Endothelial cell (in vitro differentiated cells): ENCODE measurements around the gene NFIB. TPM values are rescaled to one million over a fixed set of nuclear protein-coding genes. Genes with fewer than 3 reads are reported as not detected.

Source experiments
- DNase-seq: peaks from one replicate; pipeline ENCODE4 v3.0.0; 2021; ENCODE audit warnings: low spot score
- H3K27ac Mint-ChIP-seq: one replicate; pipeline ENCODE4 v1.8.0; 2021; ENCODE audit warnings: mixed read lengths, inconsistent platforms; ENCODE audit not compliant: unreplicated experiment
- H3K27me3 Mint-ChIP-seq: one replicate; pipeline ENCODE4 v1.8.0; 2021; ENCODE audit warnings: mild to moderate bottlenecking, moderate library complexity, mixed read lengths, inconsistent platforms; ENCODE audit not compliant: unreplicated experiment
- H3K36me3 Mint-ChIP-seq: one replicate; pipeline ENCODE4 v1.8.0; 2021; ENCODE audit warnings: mild to moderate bottlenecking, low read depth, mixed read lengths, inconsistent platforms; ENCODE audit not compliant: unreplicated experiment
- H3K4me1 Mint-ChIP-seq: one replicate; pipeline ENCODE4 v1.8.0; 2021; ENCODE audit warnings: mild to moderate bottlenecking, mixed read lengths, inconsistent platforms; ENCODE audit not compliant: unreplicated experiment
- H3K4me3 Mint-ChIP-seq: one replicate; pipeline ENCODE4 v1.8.0; 2021; ENCODE audit warnings: mild to moderate bottlenecking, mixed read lengths, inconsistent platforms; ENCODE audit not compliant: unreplicated experiment
- H3K9me3 Mint-ChIP-seq: one replicate; pipeline ENCODE4 v1.8.0; 2021; ENCODE audit warnings: mixed read lengths, inconsistent platforms; ENCODE audit not compliant: unreplicated experiment
- long read RNA-seq: library from polyadenylated mRNA; unstranded; transcript quantifications from one replicate; pipeline ENCODE4 v2.0.0, GENCODE V29; 2020; ENCODE audit not compliant: unreplicated experiment
- total RNA-seq: library from RNA; stranded (reverse); fragmentation: NEBNext Ultra II Directional; extraction: Animal tissue kit (Norgen Biotek cat#: 25700); gene quantifications from one replicate; pipeline ENCODE4 v1.2.1, GENCODE V29; 2021; ENCODE audit not compliant: unreplicated experiment
- TF ChIP-seq, protein P1 (sequence below): fragments of 200-600 bp; sonication (generic); IDR thresholded peaks from one replicate; pipeline ENCODE4 v1.5.0; 2021; ENCODE audit warnings: antibody characterized with exemption; ENCODE audit not compliant: unreplicated experiment

NFIB gene
- 120 TPM for total RNA-seq
- long read RNA-seq, full-length matches to known transcripts, result 5 of 16 reads
- long read RNA-seq, partial matches to known transcripts, result 3 of 16 reads
- long read RNA-seq, other reads (novel, unspliced or antisense), result 8 of 16 reads

DNA sequence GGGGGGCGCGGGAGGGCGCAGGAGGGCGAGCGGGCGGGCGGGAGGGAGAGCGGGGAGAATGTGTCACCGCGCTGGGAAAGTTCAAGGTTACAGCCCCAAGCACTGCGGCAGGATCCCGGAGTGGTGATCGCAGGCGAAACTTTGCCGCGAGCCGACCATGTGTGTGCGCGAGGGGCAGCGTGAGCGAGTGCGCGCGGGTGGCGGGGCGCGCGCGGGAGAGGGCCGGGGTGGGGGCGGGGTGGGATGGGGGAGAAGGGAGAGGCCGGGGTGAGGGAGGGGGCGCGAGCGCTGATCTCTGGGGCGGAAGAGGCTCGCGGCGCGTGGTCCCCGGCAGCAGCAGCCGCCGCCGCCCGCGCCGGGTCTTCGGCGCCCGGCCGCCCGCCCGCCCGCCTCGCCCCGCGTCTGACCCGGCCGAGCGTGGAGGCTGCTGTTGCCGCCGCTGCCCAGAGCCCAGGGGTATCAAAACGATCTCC is at the start of gene NFIB:
Gene NFIB (minus strand): TSS at position 191 of the 473 bp plus-strand sequence. CDS start 630 bp downstream, outside the sequence.
- Mint-ChIP-seq H3K4me3 (peak within 1 kb of the TSS; percentile 100), H3K4me1 (peaks cover 51% of the 10 kb centered on the region), H3K27ac (peak within 1 kb of the TSS; percentile 97), H3K9me3 (no peaks in the 10 kb centered on the region), H3K27me3 (peaks cover 39% of the 10 kb centered on the region), H3K36me3 (peaks cover 21% of the 10 kb centered on the region)
- peak; percentile 66 for DNase-seq
- TF ChIP-seq, protein P1, sequence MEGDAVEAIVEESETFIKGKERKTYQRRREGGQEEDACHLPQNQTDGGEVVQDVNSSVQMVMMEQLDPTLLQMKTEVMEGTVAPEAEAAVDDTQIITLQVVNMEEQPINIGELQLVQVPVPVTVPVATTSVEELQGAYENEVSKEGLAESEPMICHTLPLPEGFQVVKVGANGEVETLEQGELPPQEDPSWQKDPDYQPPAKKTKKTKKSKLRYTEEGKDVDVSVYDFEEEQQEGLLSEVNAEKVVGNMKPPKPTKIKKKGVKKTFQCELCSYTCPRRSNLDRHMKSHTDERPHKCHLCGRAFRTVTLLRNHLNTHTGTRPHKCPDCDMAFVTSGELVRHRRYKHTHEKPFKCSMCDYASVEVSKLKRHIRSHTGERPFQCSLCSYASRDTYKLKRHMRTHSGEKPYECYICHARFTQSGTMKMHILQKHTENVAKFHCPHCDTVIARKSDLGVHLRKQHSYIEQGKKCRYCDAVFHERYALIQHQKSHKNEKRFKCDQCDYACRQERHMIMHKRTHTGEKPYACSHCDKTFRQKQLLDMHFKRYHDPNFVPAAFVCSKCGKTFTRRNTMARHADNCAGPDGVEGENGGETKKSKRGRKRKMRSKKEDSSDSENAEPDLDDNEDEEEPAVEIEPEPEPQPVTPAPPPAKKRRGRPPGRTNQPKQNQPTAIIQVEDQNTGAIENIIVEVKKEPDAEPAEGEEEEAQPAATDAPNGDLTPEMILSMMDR, result no peak

DNA sequence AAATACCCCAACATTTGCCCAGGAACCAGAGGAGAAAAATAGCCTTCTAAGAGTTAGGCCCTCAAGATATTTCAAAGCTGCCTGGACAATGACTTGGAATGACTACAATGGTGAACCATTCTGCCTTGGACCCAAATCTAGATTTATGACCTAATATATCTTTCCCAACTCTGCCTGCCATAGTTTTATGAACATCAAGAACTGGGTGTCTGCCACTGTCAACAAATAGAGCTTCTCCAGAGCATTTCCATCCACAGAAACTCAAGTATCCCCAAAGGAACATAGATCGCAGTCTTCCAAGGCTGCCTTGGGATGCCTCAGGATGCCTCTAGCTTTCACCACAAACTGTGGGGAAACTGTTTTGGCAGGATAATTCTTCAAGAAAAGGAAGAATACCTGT is 48.2 kb upstream of the NFIB start:
- no peaks in the 10 kb centered on the region for H3K9me3 Mint-ChIP-seq
- no peaks in the 10 kb centered on the region for H3K4me1 Mint-ChIP-seq
- H3K4me3 Mint-ChIP-seq, result no peak overlapping the region
- DNase-seq, result no peak
- TF ChIP-seq, protein P1, result no peak
- H3K27ac Mint-ChIP-seq, result no peak overlapping the region
- peaks cover 13% of the 10 kb centered on the region for H3K36me3 Mint-ChIP-seq
- H3K27me3 Mint-ChIP-seq, result peaks cover 2% of the 10 kb centered on the region

DNA sequence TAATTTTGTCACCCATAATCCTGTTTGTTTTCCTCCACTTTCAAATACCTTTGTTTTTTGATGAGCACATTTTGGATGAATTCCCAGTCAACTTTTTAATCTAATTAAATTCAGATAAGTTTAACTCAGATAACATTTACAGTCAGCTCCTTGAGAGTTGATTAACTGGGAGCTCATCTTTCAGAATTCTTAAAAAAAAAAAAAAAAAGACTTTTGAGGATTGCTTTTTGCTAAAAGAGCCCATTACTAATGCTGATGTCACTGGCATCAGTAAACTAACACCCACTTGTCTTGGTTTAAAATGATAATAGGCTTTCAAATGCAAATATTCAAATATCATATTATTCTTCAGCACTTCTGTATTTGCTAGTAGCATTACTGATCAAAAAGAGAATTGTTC is 47.1 kb upstream of the NFIB start:
- Mint-ChIP-seq H3K4me1 (peaks cover 2% of the 10 kb centered on the region), H3K9me3 (no peaks in the 10 kb centered on the region), H3K36me3 (peaks cover 13% of the 10 kb centered on the region), H3K27ac (no peak overlapping the region), H3K27me3 (peaks cover 2% of the 10 kb centered on the region), H3K4me3 (no peak overlapping the region)
- no peak for DNase-seq
- TF ChIP-seq, protein P1, result no peak

DNA sequence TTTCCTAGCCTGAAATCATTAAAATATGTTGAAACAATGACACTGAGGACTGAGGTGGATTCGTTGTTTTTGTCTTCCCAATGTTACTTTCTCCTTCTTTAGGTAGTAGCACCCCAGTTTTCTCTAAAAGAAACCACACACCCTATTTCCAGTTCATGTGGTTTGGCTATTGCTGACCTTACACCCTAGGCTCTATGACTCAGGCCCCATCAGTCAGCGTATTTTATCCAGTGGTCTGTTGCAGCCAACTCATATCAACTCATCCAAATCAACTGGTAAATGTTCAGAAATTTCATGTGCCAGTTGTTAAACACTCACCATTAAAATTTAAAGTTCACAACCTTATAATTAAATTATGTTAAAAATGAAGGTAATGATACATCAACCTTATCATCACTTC is 44.6 kb upstream of the NFIB start:
- peaks cover 12% of the 10 kb centered on the region for H3K4me1 Mint-ChIP-seq
- TF ChIP-seq, protein P1, result no peak
- peaks cover 19% of the 10 kb centered on the region for H3K36me3 Mint-ChIP-seq
- H3K4me3 Mint-ChIP-seq, result no peak overlapping the region
- H3K27me3 Mint-ChIP-seq, result peaks cover 2% of the 10 kb centered on the region
- H3K27ac Mint-ChIP-seq, result no peak overlapping the region
- no peaks in the 10 kb centered on the region for H3K9me3 Mint-ChIP-seq
- no peak for DNase-seq

DNA sequence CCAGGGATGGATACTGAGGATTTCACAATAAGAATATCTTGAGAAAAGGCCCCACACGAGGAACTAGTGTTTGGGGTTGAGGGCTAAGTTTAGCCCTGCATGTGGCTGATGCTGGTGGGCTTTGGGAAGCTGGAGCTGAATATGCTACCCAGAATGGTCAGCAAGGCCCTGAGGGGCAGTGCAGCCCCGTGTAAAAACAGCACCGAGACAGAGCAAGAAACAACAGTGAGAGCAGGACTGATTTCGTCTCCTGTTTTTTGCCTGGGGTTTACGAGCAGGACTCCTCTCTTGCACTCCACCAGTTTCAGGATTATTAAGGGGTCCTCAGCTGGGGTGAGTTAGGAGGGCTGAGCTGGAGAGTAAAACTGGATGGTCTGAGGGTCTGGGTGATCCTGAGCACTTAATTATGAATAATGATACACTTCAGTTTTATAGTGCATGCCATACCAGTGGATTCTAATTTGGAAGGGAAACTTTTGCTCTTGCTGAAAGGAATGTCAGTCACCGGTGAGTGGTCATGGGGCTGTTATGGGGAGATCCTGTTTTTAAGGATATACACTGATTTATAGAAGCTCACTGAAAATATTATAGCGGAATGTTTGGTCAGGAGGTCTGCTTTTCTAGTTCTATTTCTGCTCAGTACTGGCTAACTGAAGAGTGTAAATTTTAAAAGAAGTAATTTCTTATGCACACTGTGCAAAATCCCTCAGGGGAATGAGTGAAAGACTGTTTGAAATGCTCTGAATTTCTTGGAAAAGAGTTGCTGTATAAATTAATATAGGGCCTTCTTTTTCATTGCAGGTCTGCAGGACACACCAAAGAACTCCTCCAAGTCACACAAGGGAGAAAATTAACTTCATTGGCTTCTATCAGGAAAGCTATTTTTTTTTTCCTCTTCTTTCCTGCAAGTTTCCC is 42.7 kb upstream of the NFIB start:
- Mint-ChIP-seq H3K4me1 (peaks cover 30% of the 10 kb centered on the region), H3K36me3 (peaks cover 19% of the 10 kb centered on the region), H3K27ac (no peak overlapping the region), H3K9me3 (no peaks in the 10 kb centered on the region), H3K4me3 (no peak overlapping the region), H3K27me3 (peaks cover 2% of the 10 kb centered on the region)
- no peak for DNase-seq
- TF ChIP-seq, protein P1, result no peak
